Spleen (tissue), 11 donors: Measurements from ENCODE around the gene PTMA. TPM values are rescaled to one million over a fixed set of nuclear protein-coding genes. Genes with fewer than 3 reads are reported as not detected.
"Not testable (repeated sequence)": the region's sequence is repeated elsewhere in the genome, so short reads cannot be mapped to it uniquely, and the experiment has no call there.

Experiments
- DNase-seq: peaks from one replicate; pipeline ENCODE4 v3.0.0-alpha.2; 2020
- H3K27ac ChIP-seq, 8 donors: fragments of 200-600 bp; sonication (generic) in 7 of 8; 1 replicate in 4 of 8; 2 replicates in 4 of 8; pipeline versions ENCODE4 v1.5.0 to v1.8.0; 2016 to 2021; ENCODE audit warnings: inconsistent platforms in 4 of 8, mild to moderate bottlenecking in 4 of 8, moderate library complexity in 1 of 8
- H3K27me3 ChIP-seq, 7 donors: fragments of 200-600 bp; sonication (generic) in 6 of 7; replicated peaks in 1 of 7; 1 replicate in 4 of 7; 2 replicates in 3 of 7; pipeline versions ENCODE4 v1.5.0 to v1.8.0; 2016 to 2021; ENCODE audit warnings: inconsistent platforms in 3 of 7, mild to moderate bottlenecking in 1 of 7
- H3K36me3 ChIP-seq, 6 donors: fragments of 200-600 bp; sonication (generic) in 5 of 6; 1 replicate in 4 of 6; 2 replicates in 2 of 6; pipeline versions ENCODE4 v1.5.0 to v1.8.0; 2016 to 2021; ENCODE audit warnings: inconsistent platforms in 2 of 6
- H3K4me1 ChIP-seq, 6 donors: fragments of 200-600 bp; sonication (generic) in 5 of 6; 1 replicate in 3 of 6; 2 replicates in 3 of 6; pipeline versions ENCODE4 v1.5.0 to v1.8.0; 2016 to 2021; ENCODE audit warnings: inconsistent platforms in 3 of 6
- H3K4me3 ChIP-seq, 8 donors: fragments of 200-600 bp; sonication (generic) in 7 of 8; 1 replicate in 4 of 8; 2 replicates in 4 of 8; pipeline versions ENCODE4 v1.5.0 to v1.8.0; 2016 to 2021; ENCODE audit warnings: inconsistent platforms in 4 of 8, mild to moderate bottlenecking in 4 of 8, moderate library complexity in 2 of 8
- H3K9me3 ChIP-seq, 8 donors: fragments of 200-600 bp; sonication (generic) in 7 of 8; 1 replicate in 4 of 8; 2 replicates in 4 of 8; pipeline versions ENCODE4 v1.5.0 to v1.8.0; 2016 to 2021; ENCODE audit warnings: inconsistent platforms in 4 of 8
- POLR2A ChIP-seq, 3 donors: fragments of 450-650 bp; IDR thresholded peaks; one replicate each; pipeline ENCODE4 v1.5.1; 2017; ENCODE audit warnings: antibody characterized with exemption in 3 of 3, mild to moderate bottlenecking in 1 of 3
- POLR2AphosphoS5 ChIP-seq, 3 donors: sonication (generic); formaldehyde crosslinking; IDR thresholded peaks; one replicate each; pipeline ENCODE4 v1.5.1; 2017; ENCODE audit warnings: antibody characterized with exemption in 3 of 3
- WGBS, 5 donors: extraction: QIAGEN DNeasy Blood & Tissue Kit in 3 of 5; methylation state at CpG; one replicate each; pipeline versions ENCODE4 v1.1.5 to v1.1.7; 2013 to 2018; 5-methylcytosine and 5-hydroxymethylcytosine counted together
- intact Hi-C: fragments of 100-400 bp; cut with DNase I; formaldehyde crosslinking; loops from one replicate; pipeline ENCODE4 v1.15.0; 2023; ENCODE audit warnings: low total_unique reads
- polyA plus RNA-seq, 3 donors: library from polyadenylated mRNA; stranded (reverse); fragments of 200-250 nt; gene quantifications; one replicate each; pipeline ENCODE4 v1.2.1, GENCODE V29; 2013
- total RNA-seq, 7 donors: library from RNA; depleted of rRNA in 3 of 7; stranded (reverse); fragments of >200 nt in 3 of 7; fragmentation: NEBNext Ultra II Directional in 4 of 7; extraction: Animal tissue kit (Norgen Biotek cat#: 25700) in 4 of 7; gene quantifications; one replicate each; pipeline versions ENCODE4 v1.1.0 to v1.2.1, GENCODE V29; 2016 to 2021
- TF ChIP-seq, protein P1 (sequence below), 11 experiments: fragments of 200-600 bp in 7 of 11; fragments of 450-650 bp in 4 of 11; sonication (generic) in 4 of 11; IDR thresholded peaks in 8 of 11; conservative IDR thresholded peaks in 3 of 11; 1 replicate in 7 of 11; 2 replicates in 4 of 11; pipeline versions ENCODE4 v1.4.0 to v1.8.0; 2016 to 2021; ENCODE audit warnings: antibody characterized with exemption in 11 of 11, inconsistent platforms in 4 of 11, mild to moderate bottlenecking in 1 of 11
- donor health status: healthy with polysubstance abuse.
- donor health status: DM: no; HTN: no; CAD: no; lungs with moderate emphysema.
- donor health status: DM: no; HTN: no; CAD: no.
- donor health status: Bipolar disorder and iron deficiency.
- donor health status: healthy.
- donor health status: DM: no; HTN: no; CAD: no.
- donor health status: DM: yes; HTN: yes; CAD: no.

The PTMA gene
- total and polyA plus RNA-seq, 10 donors: 509 to 2,114 (median 803) TPM

DNA sequence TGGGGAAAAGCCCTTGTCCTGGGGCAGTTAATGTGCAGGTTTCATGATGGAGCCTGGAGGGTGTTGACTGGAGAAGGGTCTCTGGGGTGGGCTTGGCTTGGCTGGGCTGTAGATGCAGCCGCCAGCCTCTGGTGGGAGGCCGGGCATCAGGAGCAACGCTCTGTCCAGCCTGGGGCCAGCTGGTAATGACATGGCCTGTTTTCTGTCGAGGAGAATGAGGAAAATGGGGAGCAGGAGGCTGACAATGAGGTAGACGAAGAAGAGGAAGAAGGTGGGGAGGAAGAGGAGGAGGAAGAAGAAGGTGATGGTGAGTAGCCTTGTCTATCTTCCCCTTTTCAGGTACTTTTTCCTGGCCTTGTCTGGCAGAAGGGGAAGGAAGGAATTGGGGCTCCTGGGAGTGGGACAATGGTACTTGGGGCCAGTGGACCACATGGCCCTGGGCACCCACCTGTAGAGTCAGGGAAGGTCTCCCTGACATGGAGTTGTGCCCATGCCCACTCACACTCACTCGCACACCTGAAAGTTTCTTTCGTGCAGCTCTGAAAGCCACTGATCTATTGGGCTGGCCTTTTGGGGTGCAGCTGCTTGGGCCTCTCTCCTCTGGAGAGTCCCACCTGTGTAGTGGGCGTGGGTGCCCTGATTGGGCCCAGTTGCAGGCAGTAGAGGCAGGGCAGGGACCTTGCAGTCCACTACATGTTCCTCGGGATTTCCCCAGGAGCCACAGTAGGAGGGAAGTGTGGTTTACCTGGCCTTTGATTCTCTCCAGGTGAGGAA is 3.5 kb downstream of the PTMA start:
- Histone ChIP-seq H3K27ac (peak overlapping the region; percentile 80 to 100 (median 100)), H3K27me3 (no peaks in the 10 kb centered on the region), H3K4me1 (peaks cover 29 to 63% (median 49%) of the 10 kb centered on the region in 6 donors), H3K4me3 (peak overlapping the region; percentile 74 to 96 (median 90)), H3K36me3 (peaks cover 0 to 36% (median 18%) of the 10 kb centered on the region in 6 donors), H3K9me3 (peaks cover 0 to under 1% (median 0%) of the 10 kb centered on the region in 8 donors)
- 22 to 28% (median 26%) methylated on average over 8 to 9 of the region's 9 CpGs for WGBS, 5 donors
- intact Hi-C loops: loop anchor here (5.0 to 10.0 kb wide), 2 partner anchors 47 to 100 kb away; no protein-coding TSS in a partner anchor
- peak; percentile 77 for DNase-seq
- TF ChIP-seq POLR2A (IDR thresholded peaks at IDR 0.05): no peak
- TF ChIP-seq, protein P1, sequence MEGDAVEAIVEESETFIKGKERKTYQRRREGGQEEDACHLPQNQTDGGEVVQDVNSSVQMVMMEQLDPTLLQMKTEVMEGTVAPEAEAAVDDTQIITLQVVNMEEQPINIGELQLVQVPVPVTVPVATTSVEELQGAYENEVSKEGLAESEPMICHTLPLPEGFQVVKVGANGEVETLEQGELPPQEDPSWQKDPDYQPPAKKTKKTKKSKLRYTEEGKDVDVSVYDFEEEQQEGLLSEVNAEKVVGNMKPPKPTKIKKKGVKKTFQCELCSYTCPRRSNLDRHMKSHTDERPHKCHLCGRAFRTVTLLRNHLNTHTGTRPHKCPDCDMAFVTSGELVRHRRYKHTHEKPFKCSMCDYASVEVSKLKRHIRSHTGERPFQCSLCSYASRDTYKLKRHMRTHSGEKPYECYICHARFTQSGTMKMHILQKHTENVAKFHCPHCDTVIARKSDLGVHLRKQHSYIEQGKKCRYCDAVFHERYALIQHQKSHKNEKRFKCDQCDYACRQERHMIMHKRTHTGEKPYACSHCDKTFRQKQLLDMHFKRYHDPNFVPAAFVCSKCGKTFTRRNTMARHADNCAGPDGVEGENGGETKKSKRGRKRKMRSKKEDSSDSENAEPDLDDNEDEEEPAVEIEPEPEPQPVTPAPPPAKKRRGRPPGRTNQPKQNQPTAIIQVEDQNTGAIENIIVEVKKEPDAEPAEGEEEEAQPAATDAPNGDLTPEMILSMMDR (IDR thresholded peaks at IDR 0.05 in 8 of 11, conservative IDR thresholded peaks at IDR 0.05 in 3 of 11): no peak
- peak in 1 of 3 donors; percentile 61 for TF ChIP-seq POLR2AphosphoS5 (IDR thresholded peaks at IDR 0.05)

DNA sequence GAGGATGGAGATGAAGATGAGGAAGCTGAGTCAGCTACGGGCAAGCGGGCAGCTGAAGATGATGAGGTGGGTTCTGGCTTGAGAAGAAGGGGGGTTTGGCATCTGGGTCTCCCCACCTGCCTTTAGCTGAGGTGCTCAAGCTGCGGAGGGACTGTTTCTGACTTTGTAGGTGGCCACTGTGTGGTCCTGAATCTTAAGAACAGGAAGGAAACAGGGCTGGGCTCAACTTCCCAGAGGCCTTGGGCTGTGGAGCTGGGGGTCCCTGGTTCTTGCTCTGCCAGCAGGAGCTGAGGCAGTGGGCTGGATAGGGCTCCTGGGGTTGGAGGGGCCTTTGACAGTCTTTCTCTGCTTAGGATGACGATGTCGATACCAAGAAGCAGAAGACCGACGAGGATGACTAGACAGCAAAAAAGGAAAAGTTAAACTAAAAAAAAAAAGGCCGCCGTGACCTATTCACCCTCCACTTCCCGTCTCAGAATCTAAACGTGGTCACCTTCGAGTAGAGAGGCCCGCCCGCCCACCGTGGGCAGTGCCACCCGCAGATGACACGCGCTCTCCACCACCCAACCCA is 4.2 kb downstream of the PTMA start:
- Histone ChIP-seq H3K27ac (peak overlapping the region; percentile 80 to 100 (median 100)), H3K4me3 (peak overlapping the region in 7 of 8 donors; percentile 10 to 95 (median 89)), H3K36me3 (peaks cover 0 to 36% (median 18%) of the 10 kb centered on the region in 6 donors), H3K4me1 (peaks cover 29 to 63% (median 51%) of the 10 kb centered on the region in 6 donors)
- not testable (repeated sequence) for H3K27me3 ChIP-seq, H3K9me3 ChIP-seq
- peak in 1 of 3 donors; percentile 43 for TF ChIP-seq POLR2AphosphoS5 (IDR thresholded peaks at IDR 0.05)
- WGBS, 5 donors: 14 to 35% (median 28%) methylated on average over 18 of the region's 18 CpGs
- intact Hi-C loops: loop anchor here (5.0 to 10.0 kb wide), 2 partner anchors 48 to 100 kb away; no protein-coding TSS in a partner anchor
- DNase-seq: peak; percentile 80

DNA sequence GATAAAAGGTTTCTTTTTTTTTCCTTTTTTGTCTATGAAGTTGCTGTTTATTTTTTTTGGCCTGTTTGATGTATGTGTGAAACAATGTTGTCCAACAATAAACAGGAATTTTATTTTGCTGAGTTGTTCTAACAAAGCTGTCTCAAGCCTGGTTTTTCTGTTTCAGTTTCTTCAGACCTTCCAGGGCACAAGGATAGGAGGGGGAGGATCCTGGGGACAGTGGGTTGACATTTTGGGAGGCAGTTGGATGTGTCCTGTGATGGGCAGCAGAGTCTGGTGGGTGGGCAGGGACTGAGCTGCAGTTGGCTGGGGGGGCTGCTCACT is 5.0 kb downstream of the PTMA start:
- H3K4me1 ChIP-seq: peaks cover 31 to 69% (median 58%) of the 10 kb centered on the region in 6 donors
- not testable (repeated sequence) for H3K27me3 ChIP-seq, DNase-seq, H3K9me3 ChIP-seq
- intact Hi-C loops: loop anchor here (5.0 to 10.0 kb wide), 2 partner anchors 49 to 101 kb away; no protein-coding TSS in a partner anchor
- peak overlapping the region in 1 of 8 donors; percentile 39 for H3K4me3 ChIP-seq
- H3K27ac ChIP-seq: peak overlapping the region in 7 of 8 donors; percentile 23 to 83 (median 71)
- H3K36me3 ChIP-seq: peaks cover 0 to 36% (median 18%) of the 10 kb centered on the region in 6 donors

DNA sequence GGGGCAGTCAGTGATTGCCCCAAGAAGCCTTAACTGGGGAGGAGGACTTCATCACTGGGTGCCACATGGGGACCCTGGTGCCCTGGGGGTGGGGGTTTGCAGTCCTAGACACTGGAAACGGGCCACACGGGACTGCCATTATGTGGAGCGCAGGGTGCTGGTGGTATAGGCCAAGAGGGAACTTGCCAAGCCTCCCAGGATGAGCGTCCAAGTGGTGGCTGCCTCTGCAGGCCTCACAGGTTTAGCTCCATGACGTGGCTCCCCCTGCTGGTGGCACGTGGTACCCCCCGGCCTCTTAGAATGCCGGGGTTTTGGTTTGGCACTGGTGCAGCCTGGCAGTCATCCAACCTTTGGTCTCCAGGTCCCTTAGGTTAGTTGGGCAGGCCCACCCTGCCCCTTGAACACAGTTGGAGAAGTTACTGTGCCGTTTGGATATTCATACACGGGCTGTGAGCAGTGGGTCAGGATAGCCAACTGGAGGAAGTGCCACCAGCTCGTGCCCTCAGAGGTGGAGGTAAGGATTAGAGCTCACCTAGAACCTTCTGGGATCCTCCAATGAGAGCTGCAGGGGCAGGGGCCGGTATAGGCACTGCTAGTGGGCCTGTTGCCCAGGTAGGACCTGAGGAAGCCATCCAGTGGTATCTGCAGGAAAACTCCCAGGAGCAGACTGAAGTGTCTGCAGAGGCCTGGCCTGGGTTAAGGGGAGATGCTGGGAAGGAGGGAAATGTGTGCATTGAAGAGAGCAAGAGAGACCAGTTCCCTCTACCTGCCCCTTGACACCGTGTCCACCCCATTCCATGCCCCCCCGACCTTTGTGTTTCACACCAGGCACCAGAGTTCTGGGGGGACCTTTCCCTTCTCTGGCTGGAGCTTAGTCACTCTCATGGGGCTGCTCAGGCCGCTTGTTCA is 5.7 kb downstream of the PTMA start:
- intact Hi-C loops: loop anchor here (2.0 to 10.0 kb wide), 3 partner anchors 33 to 102 kb away; no protein-coding TSS in a partner anchor
- WGBS, 5 donors: 19 to 27% (median 21%) methylated on average over 9 to 15 of the region's 15 CpGs
- Histone ChIP-seq H3K4me1 (peaks cover 31 to 69% (median 58%) of the 10 kb centered on the region in 6 donors), H3K27me3 (no peaks in the 10 kb centered on the region), H3K27ac (peak overlapping the region; percentile 23 to 83 (median 66)), H3K9me3 (peaks cover 0 to 5% (median 0%) of the 10 kb centered on the region in 8 donors), H3K36me3 (peaks cover 0 to 36% (median 18%) of the 10 kb centered on the region in 6 donors), H3K4me3 (peak overlapping the region in 1 of 8 donors; percentile 39)
- peak; percentile 96 for DNase-seq
- TF ChIP-seq, protein P1 (IDR thresholded peaks at IDR 0.05 in 8 of 11, conservative IDR thresholded peaks at IDR 0.05 in 3 of 11): peak; percentile 90 to 98 (median 93)
- TF ChIP-seq POLR2AphosphoS5 (IDR thresholded peaks at IDR 0.05) (peak; percentile 80 to 84 (median 81)), POLR2A (IDR thresholded peaks at IDR 0.05) (no peak)
